Activated T-cell treated with anti-CD3 and anti-CD28 coated beads for 1 hour (primary cell): ENCODE results near the gene GNAI1.

Source experiments
- DNase-seq: peaks from one replicate; pipeline ENCODE4 v3.0.0-alpha.2; 2020; ENCODE audit warnings: low read depth

Gene GNAI1

GRCh38 chr7:80159802-80160201 lies 25.2 kb downstream of the GNAI1 start:
- DNase-seq = no peak

GRCh38 chr7:80161466-80161865 lies 26.8 kb downstream of the GNAI1 start:
- no peak for DNase-seq

GRCh38 chr7:80165177-80165576 lies 30.5 kb downstream of the GNAI1 start:
- no peak for DNase-seq

- DNase-seq = no peak
Measured at GRCh38 chr7:80170445-80170844, 35.8 kb downstream of the GNAI1 start.

- DNase-seq = no peak
Measured at GRCh38 chr7:80172387-80172786, 37.8 kb downstream of the GNAI1 start.

- DNase-seq = no peak
Measured at GRCh38 chr7:80175744-80176143, 41.1 kb downstream of the GNAI1 start.

GRCh38 chr7:80181411-80181810 lies 46.8 kb downstream of the GNAI1 start:
- DNase-seq = no peak

GRCh38 chr7:80182630-80183276 lies 48.1 kb downstream of the GNAI1 start:
- no peak for DNase-seq

- no peak for DNase-seq
Measured at GRCh38 chr7:80183351-80183750, 48.7 kb downstream of the GNAI1 start.

GRCh38 chr7:80183900-80184685 lies 49.5 kb downstream of the GNAI1 start:
- no peak for DNase-seq

- DNase-seq = no peak
Measured at GRCh38 chr7:80184693-80185092, 50.1 kb downstream of the GNAI1 start.

- no peak for DNase-seq
Measured at GRCh38 chr7:80185571-80185970, 50.9 kb downstream of the GNAI1 start.

GRCh38 chr7:80186721-80187120 lies 52.1 kb downstream of the GNAI1 start:
- no peak for DNase-seq

GRCh38 chr7:80187279-80187678 lies 52.6 kb downstream of the GNAI1 start:
- DNase-seq = no peak

- no peak for DNase-seq
Measured at GRCh38 chr7:80187727-80188126, 53.1 kb downstream of the GNAI1 start.

GRCh38 chr7:80189638-80190037 lies 55.0 kb downstream of the GNAI1 start:
- DNase-seq = no peak

- no peak for DNase-seq
Measured at GRCh38 chr7:80197627-80198026, 63.0 kb downstream of the GNAI1 start.

- DNase-seq = no peak
Measured at GRCh38 chr7:80199051-80199450, 64.4 kb downstream of the GNAI1 start.

- DNase-seq = no peak
Measured at GRCh38 chr7:80204454-80204853, 69.8 kb downstream of the GNAI1 start.

GRCh38 chr7:80204919-80205318 lies 70.3 kb downstream of the GNAI1 start:
- no peak for DNase-seq

- DNase-seq = no peak
Measured at GRCh38 chr7:80206763-80207162, 72.1 kb downstream of the GNAI1 start.

GRCh38 chr7:80207501-80207900 lies 72.9 kb downstream of the GNAI1 start:
- DNase-seq = no peak

GRCh38 chr7:80208700-80209099 lies 74.1 kb downstream of the GNAI1 start:
- DNase-seq = no peak

GRCh38 chr7:80210400-80210799 lies 75.8 kb downstream of the GNAI1 start:
- DNase-seq = no peak
